ENCODE results near the gene C1QTNF12.

C1QTNF12 gene

GRCh38 chr1:1228596-1229321, 17.8 kb downstream of the C1QTNF12 start:
- DNase-seq (ENCODE audit: low read depth in 2 of 2), result no peak

GRCh38 chr1:1228187-1228586, 18.3 kb downstream of the C1QTNF12 start:
- DNase-seq (ENCODE audit: low read depth in 2 of 2), result no peak

- no peak for DNase-seq (ENCODE audit: low read depth in 2 of 2)
Measured at GRCh38 chr1:1227386-1227785, 19.1 kb downstream of the C1QTNF12 start.

- DNase-seq (ENCODE audit: low read depth in 2 of 2), result no peak
Measured at GRCh38 chr1:1226566-1227362, 19.8 kb downstream of the C1QTNF12 start.

- no peak for DNase-seq (ENCODE audit: low read depth in 2 of 2)
Measured at GRCh38 chr1:1225913-1226312, 20.6 kb downstream of the C1QTNF12 start.

- no peak for DNase-seq (ENCODE audit: low read depth in 2 of 2)
Measured at GRCh38 chr1:1225238-1225845, 21.2 kb downstream of the C1QTNF12 start.

GRCh38 chr1:1223891-1224290, 22.6 kb downstream of the C1QTNF12 start:
- no peak for DNase-seq (ENCODE audit: low read depth in 2 of 2)

- DNase-seq (ENCODE audit: low read depth in 2 of 2), result no peak
Measured at GRCh38 chr1:1223321-1223720, 23.2 kb downstream of the C1QTNF12 start.

- no peak for DNase-seq (ENCODE audit: low read depth in 2 of 2)
Measured at GRCh38 chr1:1222575-1223225, 23.8 kb downstream of the C1QTNF12 start.

GRCh38 chr1:1221887-1222574, 24.5 kb downstream of the C1QTNF12 start:
- no peak for DNase-seq (ENCODE audit: low read depth in 2 of 2)

- DNase-seq (ENCODE audit: low read depth in 2 of 2), result no peak
Measured at GRCh38 chr1:1220197-1220596, 26.3 kb downstream of the C1QTNF12 start.

- no peak for DNase-seq (ENCODE audit: low read depth in 2 of 2)
Measured at GRCh38 chr1:1219341-1219740, 27.2 kb downstream of the C1QTNF12 start.

- DNase-seq (ENCODE audit: low read depth in 2 of 2), result no peak
Measured at GRCh38 chr1:1218524-1219200, 27.9 kb downstream of the C1QTNF12 start.

GRCh38 chr1:1217621-1218523, 28.6 kb downstream of the C1QTNF12 start:
- DNase-seq (ENCODE audit: low read depth in 2 of 2), result peak in 1 of 2 donors; percentile 50

- no peak for DNase-seq (ENCODE audit: low read depth in 2 of 2)
Measured at GRCh38 chr1:1216770-1217620, 29.5 kb downstream of the C1QTNF12 start.

GRCh38 chr1:1215881-1216605, 30.5 kb downstream of the C1QTNF12 start:
- DNase-seq (ENCODE audit: low read depth in 2 of 2), result no peak

GRCh38 chr1:1215080-1215676, 31.3 kb downstream of the C1QTNF12 start:
- DNase-seq (ENCODE audit: low read depth in 2 of 2), result no peak

Data from activated CD4-positive, alpha-beta T cell treated with anti-CD3 and anti-CD28 coated beads for 24 hours (primary cell).